Peyer's patch (tissue), 4 donors: ENCODE measurements around the gene CREB3.

Experiments used
- POLR2A ChIP-seq, 2 donors: fragments of 450-650 bp; IDR thresholded peaks; one replicate each; pipeline ENCODE4 v1.5.1; 2017; ENCODE audit warnings: antibody characterized with exemption in 2 of 2, mild to moderate bottlenecking in 2 of 2, moderate library complexity in 2 of 2
- TF ChIP-seq, protein P1 (sequence below), 6 experiments: fragments of 450-650 bp in 4 of 6; fragments of 200-600 bp in 2 of 6; sonication (generic) in 1 of 6; IDR thresholded peaks; one replicate each; pipeline ENCODE4 v1.5.1; 2017 to 2019; ENCODE audit warnings: antibody characterized with exemption in 6 of 6, mild to moderate bottlenecking in 3 of 6, moderate library complexity in 1 of 6

DNA sequence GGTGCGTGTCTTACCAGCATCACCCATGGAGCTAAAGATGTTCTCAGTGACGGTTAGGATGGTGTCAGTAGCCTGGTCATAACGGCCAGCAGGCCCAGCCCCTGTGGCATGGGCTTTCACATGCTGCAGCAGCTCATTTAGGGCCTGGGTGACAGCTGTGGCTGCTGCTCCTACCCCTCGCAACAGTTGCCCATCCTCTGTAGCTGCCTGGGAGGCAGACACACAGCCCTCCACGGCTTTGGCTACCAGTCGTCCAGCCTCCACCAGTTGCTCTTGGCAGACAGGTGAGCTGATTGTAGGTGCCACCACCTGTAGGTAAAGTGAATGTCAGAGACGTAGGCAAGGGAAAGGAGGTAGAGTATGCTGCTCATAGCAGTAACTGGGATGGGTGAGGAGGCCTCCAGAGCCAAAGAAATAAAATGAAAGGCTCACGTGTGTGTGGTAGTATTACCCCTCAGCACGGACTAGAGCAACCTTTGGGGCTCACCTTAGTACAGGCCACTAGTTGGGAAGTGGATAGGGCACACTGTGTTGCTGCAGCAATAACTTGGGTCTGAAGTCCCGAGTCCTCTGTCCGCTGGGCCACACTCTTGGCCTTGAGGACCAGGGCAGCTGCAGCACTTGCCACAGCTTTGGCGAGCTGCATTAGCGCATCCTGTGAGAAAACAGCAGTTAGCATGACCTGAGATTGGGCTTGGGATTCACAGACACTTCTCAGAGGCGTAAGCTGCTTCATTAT is 15.2 kb upstream of the CREB3 start:
- TF ChIP-seq, protein P1, sequence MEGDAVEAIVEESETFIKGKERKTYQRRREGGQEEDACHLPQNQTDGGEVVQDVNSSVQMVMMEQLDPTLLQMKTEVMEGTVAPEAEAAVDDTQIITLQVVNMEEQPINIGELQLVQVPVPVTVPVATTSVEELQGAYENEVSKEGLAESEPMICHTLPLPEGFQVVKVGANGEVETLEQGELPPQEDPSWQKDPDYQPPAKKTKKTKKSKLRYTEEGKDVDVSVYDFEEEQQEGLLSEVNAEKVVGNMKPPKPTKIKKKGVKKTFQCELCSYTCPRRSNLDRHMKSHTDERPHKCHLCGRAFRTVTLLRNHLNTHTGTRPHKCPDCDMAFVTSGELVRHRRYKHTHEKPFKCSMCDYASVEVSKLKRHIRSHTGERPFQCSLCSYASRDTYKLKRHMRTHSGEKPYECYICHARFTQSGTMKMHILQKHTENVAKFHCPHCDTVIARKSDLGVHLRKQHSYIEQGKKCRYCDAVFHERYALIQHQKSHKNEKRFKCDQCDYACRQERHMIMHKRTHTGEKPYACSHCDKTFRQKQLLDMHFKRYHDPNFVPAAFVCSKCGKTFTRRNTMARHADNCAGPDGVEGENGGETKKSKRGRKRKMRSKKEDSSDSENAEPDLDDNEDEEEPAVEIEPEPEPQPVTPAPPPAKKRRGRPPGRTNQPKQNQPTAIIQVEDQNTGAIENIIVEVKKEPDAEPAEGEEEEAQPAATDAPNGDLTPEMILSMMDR (IDR thresholded peaks at IDR 0.05) = no peak
- TF ChIP-seq POLR2A (IDR thresholded peaks at IDR 0.05) = no peak
